Activated CD8-positive, alpha-beta memory T cell treated with anti-CD3 and anti-CD28 coated beads for 4 hours (primary cell): ENCODE measurements around the gene SLC25A13.

Source experiments
- DNase-seq, 2 donors: peaks; one replicate each; pipeline ENCODE4 v3.0.0-alpha.2; 2020; ENCODE audit warnings: low read depth in 2 of 2

Gene SLC25A13

GRCh38 chr7:96322847-96323461 lies 1.1 kb upstream of the SLC25A13 start:
- no peak for DNase-seq

GRCh38 chr7:96322373-96322695 lies 436 bp upstream of the SLC25A13 start:
- DNase-seq = no peak

GRCh38 chr7:96321031-96321657 lies 754 bp downstream of the SLC25A13 start:
- no peak for DNase-seq

GRCh38 chr7:96320442-96320841 lies 1.5 kb downstream of the SLC25A13 start:
- DNase-seq = no peak

GRCh38 chr7:96319439-96319838 lies 2.5 kb downstream of the SLC25A13 start:
- DNase-seq = no peak

- DNase-seq = no peak
These were observed 4.9 kb downstream of the SLC25A13 start for GRCh38 chr7:96316949-96317348.

- DNase-seq = no peak
These were observed 6.8 kb downstream of the SLC25A13 start for GRCh38 chr7:96315125-96315512.

GRCh38 chr7:96314402-96315124 lies 7.3 kb downstream of the SLC25A13 start:
- DNase-seq = no peak

- DNase-seq = no peak
These were observed 8.0 kb downstream of the SLC25A13 start for GRCh38 chr7:96313940-96314339.

- no peak for DNase-seq
These were observed 9.4 kb downstream of the SLC25A13 start for GRCh38 chr7:96312502-96312901.

GRCh38 chr7:96311967-96312366 lies 9.9 kb downstream of the SLC25A13 start:
- DNase-seq = no peak

- DNase-seq = no peak
These were observed 11.8 kb downstream of the SLC25A13 start for GRCh38 chr7:96310110-96310509.

GRCh38 chr7:96308950-96309263 lies 13.0 kb downstream of the SLC25A13 start:
- DNase-seq = no peak

- no peak for DNase-seq
These were observed 13.5 kb downstream of the SLC25A13 start for GRCh38 chr7:96308253-96308949.

- no peak for DNase-seq
These were observed 15.3 kb downstream of the SLC25A13 start for GRCh38 chr7:96306385-96307125.

- no peak for DNase-seq
These were observed 16.0 kb downstream of the SLC25A13 start for GRCh38 chr7:96305915-96306314.

- no peak for DNase-seq
These were observed 17.3 kb downstream of the SLC25A13 start for GRCh38 chr7:96304573-96304972.

GRCh38 chr7:96303686-96304443 lies 18.0 kb downstream of the SLC25A13 start:
- DNase-seq = no peak

- DNase-seq = no peak
These were observed 18.7 kb downstream of the SLC25A13 start for GRCh38 chr7:96303105-96303685.

GRCh38 chr7:96300986-96301385 lies 20.9 kb downstream of the SLC25A13 start:
- no peak for DNase-seq

- DNase-seq = no peak
These were observed 21.4 kb downstream of the SLC25A13 start for GRCh38 chr7:96300502-96300901.
